OCI-LY7 (cell line): ENCODE measurements around the gene HTR3D. TPM values are rescaled to one million over a fixed set of nuclear protein-coding genes. Genes with fewer than 3 reads are reported as not detected.

Experiments
- BruUV-seq: library from RNA; stranded (reverse); fragments of 400-500 nt; replicated peaks from 2 replicates; lab custom pipeline; 2021; lab: Mats Ljungman, UMichigan
- CTCF ChIA-PET: fragments of 300-600 bp; sonication (Branson Sonifier 250); formaldehyde crosslinking; loops from one replicate; lab custom pipeline; 2022; ENCODE audit warnings: antibody characterized with exemption; ENCODE audit not compliant: unreplicated experiment; lab: Charles Lee
- POLR2A ChIA-PET: fragments of 300-600 bp; sonication (Branson Sonifier 250); formaldehyde crosslinking; loops from one replicate; lab custom pipeline; 2022; ENCODE audit warnings: antibody characterized with exemption; lab: Charles Lee
- DNase-seq: peaks from one replicate; pipeline ENCODE4 v3.0.0-alpha.2; 2015; ENCODE audit warnings: low spot score
- H2AFZ ChIP-seq: fragments of 200-600 bp; sonication (generic), shearing (Covaris generic); 2 replicates; pipeline ENCODE4 v1.6.1; 2014; ENCODE audit warnings: mild to moderate bottlenecking, antibody characterized with exemption, low read length, moderate library complexity
- H3K27ac ChIP-seq: fragments of 200-600 bp; sonication (generic); 2 replicates; pipeline ENCODE4 v1.5.1; 2014; ENCODE audit warnings: mixed run types, low read depth, mild to moderate bottlenecking, moderate library complexity, low read length, inconsistent platforms; ENCODE audit not compliant: poor library complexity, severe bottlenecking
- H3K36me3 ChIP-seq: fragments of 200-600 bp; sonication (generic); 2 replicates; pipeline ENCODE4 v1.6.1; 2014; ENCODE audit warnings: mild to moderate bottlenecking, antibody characterized with exemption, low read length, moderate library complexity, mixed read lengths; ENCODE audit not compliant: insufficient read depth
- H3K4me1 ChIP-seq: fragments of 200-600 bp; sonication (generic); 2 replicates; pipeline ENCODE4 v1.5.1; 2014; ENCODE audit warnings: mild to moderate bottlenecking, low read length; ENCODE audit not compliant: insufficient read depth, poor library complexity, severe bottlenecking
- H3K4me2 ChIP-seq: fragments of 200-600 bp; sonication (generic); 2 replicates; pipeline ENCODE4 v1.6.1; 2014; ENCODE audit warnings: mild to moderate bottlenecking, low read length
- H3K4me3 ChIP-seq: fragments of 200-600 bp; sonication (generic); 2 replicates; pipeline ENCODE4 v1.5.1; 2014; ENCODE audit warnings: mild to moderate bottlenecking, low read depth, low read length; ENCODE audit not compliant: poor library complexity, severe bottlenecking
- H3K79me2 ChIP-seq: fragments of 200-600 bp; sonication (generic); 2 replicates; pipeline ENCODE4 v1.6.1; 2016; ENCODE audit warnings: low read depth, mild to moderate bottlenecking, low read length, moderate library complexity, mixed read lengths; ENCODE audit not compliant: insufficient read depth
- H3K9me2 ChIP-seq: fragments of 200-600 bp; sonication (generic); 2 replicates; pipeline ENCODE4 v1.6.1; 2016; ENCODE audit warnings: mild to moderate bottlenecking, low read length, mixed read lengths; ENCODE audit not compliant: insufficient read depth
- H3K9me3 ChIP-seq: fragments of 200-600 bp; sonication (generic); 2 replicates; pipeline ENCODE4 v1.6.1; 2014; ENCODE audit warnings: mild to moderate bottlenecking, mixed run types, low read length, mixed read lengths
- H4K20me1 ChIP-seq: fragments of 200-600 bp; sonication (generic); 2 replicates; pipeline ENCODE4 v1.6.1; 2014; ENCODE audit warnings: mild to moderate bottlenecking, antibody characterized with exemption, low read length, moderate library complexity, mixed read lengths; ENCODE audit not compliant: insufficient read depth
- EZH2phosphoT487 ChIP-seq: fragments of 200-600 bp; sonication (generic); IDR thresholded peaks from 2 replicates; pipeline ENCODE4 v1.6.1; 2018; ENCODE audit warnings: low read depth, borderline replicate concordance, mild to moderate bottlenecking, mixed run types, antibody characterized with exemption, low read length, moderate library complexity, mixed read lengths
- intact Hi-C: fragments of 100-400 bp; cut with micrococcal nuclease; formaldehyde crosslinking; loops from one replicate; pipeline ENCODE4 v1.10.0; 2022; ENCODE audit not compliant: unreplicated experiment
- total RNA-seq, 2 experiments: library from RNA; depleted of rRNA in 1 of 2; stranded (reverse); fragments of >200 nt in 1 of 2; shearing (Covaris generic) in 1 of 2; gene quantifications; 2 replicates each; pipeline ENCODE4 v1.2.3, GENCODE V29; 2014 to 2022
- TF ChIP-seq, protein P1 (sequence below): fragments of 200-600 bp; sonication (generic); conservative IDR thresholded peaks from 2 replicates; pipeline ENCODE4 v1.5.1; 2014; ENCODE audit warnings: mild to moderate bottlenecking, antibody characterized with exemption, low read length, moderate library complexity, mixed read lengths

Gene HTR3D
- total RNA-seq, 2 experiments from 2014 or later, result not detected

DNA sequence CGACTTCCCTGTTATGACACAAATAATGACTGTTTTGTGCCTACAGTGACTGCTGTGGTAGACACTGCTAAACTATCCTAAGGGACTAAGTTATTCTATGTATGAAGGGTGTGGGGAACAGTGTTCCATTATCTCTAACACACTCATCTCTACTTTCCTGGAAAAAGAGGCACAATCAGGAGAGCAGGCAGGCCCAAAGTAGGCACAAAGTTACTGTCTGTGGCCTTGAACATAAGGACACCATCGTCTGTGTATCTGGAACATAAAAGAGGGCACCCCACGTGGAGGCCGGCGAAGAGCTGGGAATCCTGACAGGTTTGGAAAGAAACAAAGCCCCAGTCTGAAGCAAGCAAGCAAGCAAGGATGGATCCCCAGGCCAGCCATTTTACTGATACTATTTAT, 15.4 kb upstream of the HTR3D start:
- POLR2A ChIA-PET, result interaction anchor here (0.5 to 4.3 kb wide), 4 partner anchors 10 to 566 kb away, joined by 3 to 28 read pairs (median 12); no protein-coding TSS in a partner anchor
- no peak for TF ChIP-seq EZH2phosphoT487
- TF ChIP-seq, protein P1, sequence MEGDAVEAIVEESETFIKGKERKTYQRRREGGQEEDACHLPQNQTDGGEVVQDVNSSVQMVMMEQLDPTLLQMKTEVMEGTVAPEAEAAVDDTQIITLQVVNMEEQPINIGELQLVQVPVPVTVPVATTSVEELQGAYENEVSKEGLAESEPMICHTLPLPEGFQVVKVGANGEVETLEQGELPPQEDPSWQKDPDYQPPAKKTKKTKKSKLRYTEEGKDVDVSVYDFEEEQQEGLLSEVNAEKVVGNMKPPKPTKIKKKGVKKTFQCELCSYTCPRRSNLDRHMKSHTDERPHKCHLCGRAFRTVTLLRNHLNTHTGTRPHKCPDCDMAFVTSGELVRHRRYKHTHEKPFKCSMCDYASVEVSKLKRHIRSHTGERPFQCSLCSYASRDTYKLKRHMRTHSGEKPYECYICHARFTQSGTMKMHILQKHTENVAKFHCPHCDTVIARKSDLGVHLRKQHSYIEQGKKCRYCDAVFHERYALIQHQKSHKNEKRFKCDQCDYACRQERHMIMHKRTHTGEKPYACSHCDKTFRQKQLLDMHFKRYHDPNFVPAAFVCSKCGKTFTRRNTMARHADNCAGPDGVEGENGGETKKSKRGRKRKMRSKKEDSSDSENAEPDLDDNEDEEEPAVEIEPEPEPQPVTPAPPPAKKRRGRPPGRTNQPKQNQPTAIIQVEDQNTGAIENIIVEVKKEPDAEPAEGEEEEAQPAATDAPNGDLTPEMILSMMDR, result no peak
- Histone ChIP-seq H3K4me3 (no peak overlapping the region), H3K36me3 (peaks cover 21% of the 10 kb centered on the region), H2AFZ (no peak overlapping the region), H3K9me2 (no peaks in the 10 kb centered on the region), H3K27ac (no peak overlapping the region), H3K4me1 (peaks cover 23% of the 10 kb centered on the region), H3K9me3 (no peaks in the 10 kb centered on the region), H4K20me1 (no peaks in the 10 kb centered on the region), H3K4me2 (peak overlapping the region; percentile 88), H3K79me2 (peaks cover 4% of the 10 kb centered on the region; the same call in 1 of the 2 replicates)
- no TSS peak for BruUV-seq
- intact Hi-C loops, result no loop called here
- CTCF ChIA-PET, result interaction anchor here (1.2 to 1.3 kb wide), 2 partner anchors 112 to 120 kb away, joined by 3 to 4 read pairs; no protein-coding TSS in a partner anchor
- DNase-seq, result no peak

- Histone ChIP-seq H3K9me2 (no peaks in the 10 kb centered on the region), H3K27ac (peak overlapping the region; percentile 31), H3K36me3 (peaks cover 13% of the 10 kb centered on the region), H3K79me2 (peaks cover 4% of the 10 kb centered on the region; the same call in 1 of the 2 replicates), H3K4me1 (peaks cover 23% of the 10 kb centered on the region), H4K20me1 (no peaks in the 10 kb centered on the region), H3K4me2 (peak overlapping the region; percentile 88), H3K9me3 (no peaks in the 10 kb centered on the region), H2AFZ (peak overlapping the region; percentile 99), H3K4me3 (peak overlapping the region; percentile 96)
- intact Hi-C loops, result loop anchor here (1.0 kb wide), 3 partner anchors 64 to 122 kb away; no protein-coding TSS in a partner anchor
- BruUV-seq, result no TSS peak
- TF ChIP-seq EZH2phosphoT487, result no peak
- TF ChIP-seq, protein P1, result peak; percentile 95
- ChIA-PET POLR2A (interaction anchor here (0.5 to 4.3 kb wide), 7 partner anchors 11 to 567 kb away, joined by 3 to 28 read pairs (median 7); no protein-coding TSS in a partner anchor), CTCF (interaction anchor here (1.0 to 1.5 kb wide), 5 partner anchors 106 to 132 kb away, joined by 3 to 4 read pairs (median 4); partner anchors contain the start of gene PARL)
- DNase-seq, result peak; percentile 71
These were observed 14.5 kb upstream of the HTR3D start for GRCh38 chr3:184016811-184017671.
